GM13976 (cell line): Measurements from ENCODE around the gene SEH1L.
"Not testable (repeated sequence)": the region's sequence is repeated elsewhere in the genome, so short reads cannot be mapped to it uniquely, and the experiment has no call there.

ENCODE experiments used
- DNase-seq: peaks from one replicate; pipeline ENCODE4 v3.0.0; 2012; ENCODE audit warnings: low spot score
- CTCF ChIP-seq: IDR thresholded peaks from 2 replicates; pipeline ENCODE4 v1.5.1; 2012; ENCODE audit warnings: borderline replicate concordance, mild to moderate bottlenecking; ENCODE audit not compliant: insufficient read depth; ENCODE audit errors: extremely low read depth, missing control alignments, control extremely low read depth
- in situ Hi-C: fragments of 300-500 bp; cut with MboI; formaldehyde crosslinking; loops from one replicate; pipeline ENCODE4 v1.12.0; 2022; ENCODE audit warnings: low sequenced_read_pairs, mixed read lengths, inconsistent platforms; ENCODE audit not compliant: unreplicated experiment

SEH1L gene

GRCh38 chr18:12975488-12975887 lies 27.7 kb downstream of the SEH1L start:
- TF ChIP-seq CTCF: no peak
- in situ Hi-C loops: loop anchor here (25.0 kb wide), 1 partner anchor 587 kb away; no protein-coding TSS in a partner anchor
- DNase-seq: no peak

GRCh38 chr18:12976305-12976704 lies 28.5 kb downstream of the SEH1L start:
- no peak for DNase-seq
- in situ Hi-C loops: loop anchor here (25.0 kb wide), 1 partner anchor 586 kb away; no protein-coding TSS in a partner anchor
- no peak for TF ChIP-seq CTCF

- DNase-seq: not testable (repeated sequence)
- in situ Hi-C loops: loop anchor here (25.0 kb wide), 1 partner anchor 582 kb away; no protein-coding TSS in a partner anchor
These were observed 32.3 kb downstream of the SEH1L start for GRCh38 chr18:12980065-12980464.

GRCh38 chr18:12989397-12990122 lies 41.7 kb downstream of the SEH1L start:
- no peak for DNase-seq
- no peak for TF ChIP-seq CTCF
- in situ Hi-C loops: loop anchor here (25.0 kb wide), 1 partner anchor 573 kb away; no protein-coding TSS in a partner anchor

- TF ChIP-seq CTCF: no peak
- DNase-seq: no peak
- in situ Hi-C loops: loop anchor here (25.0 kb wide), 1 partner anchor 572 kb away; no protein-coding TSS in a partner anchor
These were observed 42.3 kb downstream of the SEH1L start for GRCh38 chr18:12990123-12990475.

GRCh38 chr18:12990641-12990966 lies 42.8 kb downstream of the SEH1L start:
- in situ Hi-C loops: loop anchor here (25.0 kb wide), 1 partner anchor 572 kb away; no protein-coding TSS in a partner anchor

More at GRCh38 chr18:12990641-12990966, 42.8 kb downstream of the SEH1L start:
- DNase-seq: no peak
- no peak for TF ChIP-seq CTCF
